Smooth muscle cell (in vitro differentiated cells): ENCODE results near the gene PCDHGA5. TPM values are rescaled to one million over a fixed set of nuclear protein-coding genes. Genes with fewer than 3 reads are reported as not detected.
"Not testable (repeated sequence)": the region's sequence is repeated elsewhere in the genome, so short reads cannot be mapped to it uniquely, and the experiment has no call there.

ENCODE experiments used
- DNase-seq: peaks from one replicate; lab custom pipeline; 2025; ENCODE audit not compliant: unreplicated experiment; lab: John Stamatoyannopoulos, UW
- H2AFZ ChIP-seq: fragments of 200-600 bp; sonication (generic); 2 replicates; pipeline ENCODE4 v1.6.0; 2016; ENCODE audit warnings: antibody characterized with exemption, low read depth, mild to moderate bottlenecking
- H3F3A ChIP-seq: fragments of 200-600 bp; sonication (generic); 2 replicates; pipeline ENCODE4 v1.6.0; 2017; ENCODE audit warnings: antibody characterized with exemption, low read depth
- H3K27ac ChIP-seq: fragments of 200-600 bp; sonication (generic); 2 replicates; pipeline ENCODE4 v1.5.1; 2016; ENCODE audit warnings: low read depth, mild to moderate bottlenecking
- H3K27me3 ChIP-seq: fragments of 200-600 bp; sonication (generic); 2 replicates; pipeline ENCODE4 v1.6.1; 2016; ENCODE audit warnings: low read depth, mild to moderate bottlenecking
- H3K36me3 ChIP-seq: fragments of 200-600 bp; sonication (generic); 2 replicates; pipeline ENCODE4 v1.5.1; 2016; ENCODE audit warnings: low read depth
- H3K4me1 ChIP-seq: fragments of 200-600 bp; sonication (generic); 2 replicates; pipeline ENCODE4 v1.5.1; 2016; ENCODE audit warnings: low read depth
- H3K4me2 ChIP-seq: fragments of 200-600 bp; sonication (generic); 2 replicates; pipeline ENCODE4 v1.6.0; 2016; ENCODE audit warnings: mild to moderate bottlenecking
- H3K4me3 ChIP-seq: fragments of 200-600 bp; sonication (generic); 2 replicates; pipeline ENCODE4 v1.5.1; 2016; ENCODE audit warnings: mild to moderate bottlenecking
- H3K79me2 ChIP-seq: fragments of 200-600 bp; sonication (generic); 2 replicates; pipeline ENCODE4 v1.6.0; 2016; ENCODE audit warnings: low read depth, mild to moderate bottlenecking
- H3K9ac ChIP-seq: fragments of 200-600 bp; sonication (generic); 2 replicates; pipeline ENCODE4 v1.6.0; 2016; ENCODE audit warnings: low read depth
- H3K9me3 ChIP-seq: fragments of 200-600 bp; sonication (generic); replicated peaks from 2 replicates; pipeline ENCODE4 v1.5.1; 2016; ENCODE audit warnings: low read depth
- H4K20me1 ChIP-seq: fragments of 200-600 bp; sonication (generic); 2 replicates; pipeline ENCODE4 v1.6.0; 2016; ENCODE audit warnings: low read depth
- CTCF ChIP-seq: fragments of 200-600 bp; sonication (generic); IDR thresholded peaks from 2 replicates; pipeline ENCODE4 v1.5.1; 2017; ENCODE audit warnings: borderline replicate concordance, mild to moderate bottlenecking, antibody characterized with exemption; ENCODE audit not compliant: insufficient read depth, poor library complexity, severe bottlenecking
- WGBS: methylation state at CpG from one replicate; pipeline ENCODE4 v1.1.7; 2016; ENCODE audit warnings: low lambda C conversion rate; 5-methylcytosine and 5-hydroxymethylcytosine counted together
- polyA plus RNA-seq: library from polyadenylated mRNA; unstranded; fragments of >200 nt; fragmentation: Nextera tagmentation; extraction: Ambion mirVana; gene quantifications from 2 replicates; pipeline ENCODE4 v1.2.1, GENCODE V29; 2016
- total RNA-seq: library from RNA; depleted of rRNA; stranded (reverse); fragments of >200 nt; gene quantifications from 2 replicates; pipeline ENCODE4 v1.2.3, GENCODE V29; 2014

PCDHGA5 gene
- 0.09 and 0.22 TPM in 2 replicates for total RNA-seq
- 0.13 TPM in 1 of 2 replicates, not detected in the other for polyA plus RNA-seq

DNA sequence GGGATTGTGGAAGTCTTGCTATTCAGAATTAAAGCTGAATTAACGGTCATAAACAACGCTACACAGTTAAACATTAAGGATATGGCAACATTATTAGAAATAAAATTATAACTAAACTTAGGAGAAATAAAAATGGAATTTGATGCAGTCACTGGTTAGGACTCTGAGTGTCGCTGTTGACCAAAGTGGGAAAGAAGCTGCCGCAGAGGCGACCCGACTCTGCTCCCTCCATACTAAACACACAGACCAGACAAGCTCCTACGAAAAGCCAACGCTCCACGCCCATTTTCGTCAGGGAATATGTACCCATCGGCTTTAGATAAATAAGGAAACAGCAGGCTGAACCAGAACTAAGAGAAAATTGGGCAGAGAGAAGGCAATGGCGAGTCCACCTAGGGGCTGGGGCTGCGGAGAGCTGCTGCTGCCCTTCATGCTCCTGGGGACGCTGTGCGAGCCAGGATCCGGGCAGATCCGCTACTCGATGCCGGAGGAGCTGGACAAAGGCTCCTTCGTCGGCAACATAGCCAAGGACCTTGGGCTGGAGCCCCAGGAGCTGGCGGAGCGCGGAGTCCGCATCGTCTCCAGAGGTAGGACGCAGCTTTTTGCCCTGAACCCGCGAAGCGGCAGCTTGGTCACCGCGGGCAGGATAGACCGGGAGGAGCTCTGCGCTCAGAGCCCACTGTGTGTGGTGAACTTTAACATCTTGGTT is at the start of gene PCDHGA5:
TSS of gene PCDHGA5 (plus strand) at position 211 of the 709 bp plus-strand sequence. CDS start at position 380, 169 bp downstream.
- Histone ChIP-seq H3K9ac (no peak within 1 kb of the TSS), H3K36me3 (no peaks in the 10 kb centered on the region), H3K27me3 (no peaks in the 10 kb centered on the region), H3K4me1 (no peaks in the 10 kb centered on the region), H3K79me2 (no peaks in the 10 kb centered on the region), H3F3A (no peaks in the 10 kb centered on the region), H3K4me2 (no peak within 1 kb of the TSS), H4K20me1 (no peaks in the 10 kb centered on the region), H3K9me3 (peaks cover 11% of the 10 kb centered on the region), H2AFZ (no peak within 1 kb of the TSS), H3K4me3 (no peak within 1 kb of the TSS), H3K27ac (no peak within 1 kb of the TSS)
- DNase-seq, result no peak
- no peak for TF ChIP-seq CTCF
- 93% methylated on average over 34 of the region's 34 CpGs for WGBS

GRCh38 chr5:141316963-141317362 is 47.0 kb upstream of the PCDHGA5 start:
- not testable (repeated sequence) for H3K4me3 ChIP-seq, H4K20me1 ChIP-seq, H3K4me2 ChIP-seq, H3K27me3 ChIP-seq, H3K9ac ChIP-seq, H3K4me1 ChIP-seq, DNase-seq, H2AFZ ChIP-seq, H3K27ac ChIP-seq
- Histone ChIP-seq H3F3A (peaks cover 13% of the 10 kb centered on the region), H3K79me2 (peaks cover 57% of the 10 kb centered on the region), H3K36me3 (peaks cover 61% of the 10 kb centered on the region), H3K9me3 (peaks cover 57% of the 10 kb centered on the region)
- WGBS, result 95% methylated on average over 4 of the region's 4 CpGs

GRCh38 chr5:141319202-141319601 is 44.8 kb upstream of the PCDHGA5 start:
- Histone ChIP-seq H3K4me2 (peak overlapping the region; percentile 87), H3K27ac (peak overlapping the region; percentile 97), H3K79me2 (peaks cover 47% of the 10 kb centered on the region), H2AFZ (no peak overlapping the region), H3K9me3 (peaks cover 46% of the 10 kb centered on the region), H4K20me1 (no peaks in the 10 kb centered on the region), H3K27me3 (no peaks in the 10 kb centered on the region), H3K9ac (no peak overlapping the region), H3F3A (peaks cover 13% of the 10 kb centered on the region), H3K4me1 (no peaks in the 10 kb centered on the region), H3K4me3 (peak overlapping the region; percentile 85), H3K36me3 (peaks cover 58% of the 10 kb centered on the region)
- WGBS, result 93% methylated on average over 6 of the region's 6 CpGs
- no peak for DNase-seq
- TF ChIP-seq CTCF, result no peak

- H3K4me1 ChIP-seq, result no peaks in the 10 kb centered on the region
- no peak overlapping the region for H2AFZ ChIP-seq
- peaks cover 13% of the 10 kb centered on the region for H3F3A ChIP-seq
- WGBS, result 73% methylated on average over 5 of the region's 5 CpGs
- H3K4me3 ChIP-seq, result peak overlapping the region; percentile 85
- peak overlapping the region; percentile 97 for H3K27ac ChIP-seq
- H3K9ac ChIP-seq, result no peak overlapping the region
- peaks cover 42% of the 10 kb centered on the region for H3K9me3 ChIP-seq
- peaks cover 53% of the 10 kb centered on the region for H3K36me3 ChIP-seq
- no peaks in the 10 kb centered on the region for H3K27me3 ChIP-seq
- peaks cover 42% of the 10 kb centered on the region for H3K79me2 ChIP-seq
- DNase-seq, result no peak
- H3K4me2 ChIP-seq, result peak overlapping the region; percentile 87
- no peak for TF ChIP-seq CTCF
- no peaks in the 10 kb centered on the region for H4K20me1 ChIP-seq
Measured at GRCh38 chr5:141319699-141320098, 44.3 kb upstream of the PCDHGA5 start.
